ENCODE results near the gene DUSP28. TPM values are rescaled to one million over a fixed set of nuclear protein-coding genes. Genes with fewer than 3 reads are reported as not detected.

Gene DUSP28
- total and polyA plus RNA-seq, 10 of the 15 experiments (the other 5 are each of a cell fraction or from before 2014, with no cell fraction given) = 2.5 to 12.5 (median 6.4) TPM

GRCh38 chr2:240560480-240561324 is 545 bp downstream of the DUSP28 start (continued):
- TF ChIP-seq RB1 (IDR thresholded peaks at IDR 0.05; ENCODE audit: borderline replicate concordance) = peak; percentile 86
- TF ChIP-seq SREBF1 (IDR thresholded peaks at IDR 0.05; ENCODE audit: low read length) = no peak
- TF ChIP-seq EZH2 (IDR thresholded peaks at IDR 0.05; ENCODE audit: borderline replicate concordance, control insufficient read depth, low read depth, low read length) = no peak
- no peak for TF ChIP-seq CREM (IDR thresholded peaks at IDR 0.05; ENCODE audit: low read depth)
- TF ChIP-seq PKNOX1 (IDR thresholded peaks at IDR 0.05) = no peak
- peak; percentile 90 for TF ChIP-seq LARP7 (IDR thresholded peaks at IDR 0.05)
- TF ChIP-seq MAX (IDR thresholded peaks at IDR 0.05; ENCODE audit: low read depth, low read length) = peak; percentile 84
- TF ChIP-seq E4F1 (IDR thresholded peaks at IDR 0.05; ENCODE audit: borderline replicate concordance, partially characterized antibody) = peak; percentile 94
- TF ChIP-seq TCF12 (IDR thresholded peaks at IDR 0.05; ENCODE audit: low read depth, low read length) = no peak
- TF ChIP-seq HDAC6 (IDR thresholded peaks at IDR 0.05; ENCODE audit: unreplicated experiment) = no peak
- TF ChIP-seq IKZF2 (IDR thresholded peaks at IDR 0.05) = no peak
- TF ChIP-seq ZBTB40 (IDR thresholded peaks at IDR 0.05; ENCODE audit: borderline replicate concordance) = peak; percentile 10; the same call in 1 of the 2 replicates
- TF ChIP-seq TCF7 (IDR thresholded peaks at IDR 0.05; ENCODE audit: borderline replicate concordance) = no peak
- peak; percentile 6 to 36 (median 19); a peak in 4 of 6 replicates for TF ChIP-seq CTCF (IDR thresholded peaks at IDR 0.05 in 2 of 3, conservative IDR thresholded peaks at IDR 0.05 in 1 of 3; ENCODE audit: control insufficient read depth in 2 of 3, extremely low read depth in 1 of 3, insufficient read depth in 1 of 3, low read depth in 3 of 3, low read length in 3 of 3)
- peak in 1 of 2 experiments; percentile 51; a peak in 1 of 3 replicates for TF ChIP-seq EGR1 (IDR thresholded peaks at IDR 0.05; ENCODE audit: borderline replicate concordance in 1 of 2, low read depth in 2 of 2, low read length in 2 of 2)
- TF ChIP-seq IKZF1 (conservative IDR thresholded peaks at IDR 0.05) = peak; percentile 94
- TF ChIP-seq NR2C1 (IDR thresholded peaks at IDR 0.05) = no peak
- TF ChIP-seq CHD4 (IDR thresholded peaks at IDR 0.05) = no peak
- no peak for TF ChIP-seq RUNX3 (IDR thresholded peaks at IDR 0.05; ENCODE audit: low read length)
- no peak for TF ChIP-seq JUND (IDR thresholded peaks at IDR 0.05; ENCODE audit: low read depth, low read length)
